Astrocyte (in vitro differentiated cells and primary cell): ENCODE results near the gene ACAA1. TPM values are rescaled to one million over a fixed set of nuclear protein-coding genes. Genes with fewer than 3 reads are reported as not detected.

Source experiments
- DNase-seq: peaks from one replicate; pipeline ENCODE4 v3.0.0-alpha.2; 2010; ENCODE audit warnings: low read depth
- FAIRE-seq: peaks from 2 replicates; lab custom pipeline; 2011; peaks lifted over from hg19 to GRCh38; lab: Jason Lieb, UNC
- H2AFZ ChIP-seq: 2 replicates; pipeline ENCODE4 v1.6.0; 2012; ENCODE audit warnings: low read depth, low read length, inconsistent platforms
- H3K27ac ChIP-seq: 2 replicates; pipeline ENCODE4 v1.5.1; 2011; ENCODE audit warnings: low read depth, low read length, inconsistent platforms
- H3K27me3 ChIP-seq: 2 replicates; pipeline ENCODE4 v1.6.0; 2011; ENCODE audit warnings: low read length, inconsistent platforms; ENCODE audit not compliant: insufficient read depth
- H3K36me3 ChIP-seq: 2 replicates; pipeline ENCODE4 v1.5.1; 2011; ENCODE audit warnings: low read length, inconsistent platforms; ENCODE audit not compliant: insufficient read depth
- H3K4me1 ChIP-seq: 2 replicates; pipeline ENCODE4 v1.5.1; 2011; ENCODE audit warnings: low read length, inconsistent platforms; ENCODE audit not compliant: insufficient read depth
- H3K4me2 ChIP-seq: 2 replicates; pipeline ENCODE4 v1.6.0; 2012; ENCODE audit warnings: low read length, inconsistent platforms
- H3K4me3 ChIP-seq: 2 replicates; pipeline ENCODE4 v1.5.1; 2011; ENCODE audit warnings: low read depth, mild to moderate bottlenecking, low read length, inconsistent platforms; ENCODE audit not compliant: insufficient read depth
- H3K79me2 ChIP-seq: 2 replicates; pipeline ENCODE4 v1.6.0; 2012; ENCODE audit warnings: mild to moderate bottlenecking, low read length, inconsistent platforms; ENCODE audit not compliant: insufficient read depth
- H3K9ac ChIP-seq: 2 replicates; pipeline ENCODE4 v1.6.0; 2012; ENCODE audit warnings: mild to moderate bottlenecking, low read length, inconsistent platforms
- H3K9me3 ChIP-seq: 2 replicates; pipeline ENCODE4 v1.5.1; 2012; ENCODE audit warnings: low read depth, mild to moderate bottlenecking, low read length, inconsistent platforms; ENCODE audit not compliant: insufficient read depth
- H4K20me1 ChIP-seq: 2 replicates; pipeline ENCODE4 v1.6.0; 2012; ENCODE audit warnings: low read length, inconsistent platforms; ENCODE audit not compliant: insufficient read depth
- H3K27ac Mint-ChIP-seq: one replicate; pipeline ENCODE4 v1.8.0; 2021; ENCODE audit warnings: mild to moderate bottlenecking, mixed read lengths; ENCODE audit not compliant: unreplicated experiment
- H3K27me3 Mint-ChIP-seq: one replicate; pipeline ENCODE4 v1.8.0; 2021; ENCODE audit warnings: low read depth, mixed read lengths; ENCODE audit not compliant: unreplicated experiment
- H3K36me3 Mint-ChIP-seq: one replicate; pipeline ENCODE4 v1.8.0; 2021; ENCODE audit warnings: low read depth, mixed read lengths; ENCODE audit not compliant: unreplicated experiment
- H3K4me1 Mint-ChIP-seq: one replicate; pipeline ENCODE4 v1.8.0; 2021; ENCODE audit warnings: low read depth, mixed read lengths; ENCODE audit not compliant: unreplicated experiment
- H3K4me3 Mint-ChIP-seq: one replicate; pipeline ENCODE4 v1.8.0; 2021; ENCODE audit warnings: mild to moderate bottlenecking, moderate library complexity, mixed read lengths; ENCODE audit not compliant: unreplicated experiment
- H3K9me3 Mint-ChIP-seq: one replicate; pipeline ENCODE4 v1.8.0; 2021; ENCODE audit warnings: mild to moderate bottlenecking, mixed read lengths; ENCODE audit not compliant: unreplicated experiment
- CTCF ChIP-seq: IDR thresholded peaks from 2 replicates; pipeline ENCODE4 v1.5.1; 2011; ENCODE audit warnings: low read depth, mild to moderate bottlenecking, inconsistent platforms, low read length, moderate library complexity; ENCODE audit not compliant: insufficient read depth
- EZH2 ChIP-seq: IDR thresholded peaks from 2 replicates; pipeline ENCODE4 v1.6.1; 2012; ENCODE audit warnings: mild to moderate bottlenecking, low read length, inconsistent platforms; ENCODE audit not compliant: insufficient read depth
- total RNA-seq: library from RNA; stranded (reverse); gene quantifications from 2 replicates; pipeline ENCODE4 v1.2.1, GENCODE V29; 2021

The ACAA1 gene
- total RNA-seq, 1 donor from 2014 or later, result 69.4 TPM

GRCh38 chr3:38133557-38134405 is 3.1 kb downstream of the ACAA1 start:
- Histone ChIP-seq H3K27me3 (no peaks in the 10 kb centered on the region), H3K79me2 (peaks cover 19% of the 10 kb centered on the region), H3K4me2 (no peak overlapping the region), H3K4me3 (no peak overlapping the region), H3K27ac (no peak overlapping the region), H2AFZ (no peak overlapping the region), H3K4me1 (peaks cover 7% of the 10 kb centered on the region), H3K9me3 (no peaks in the 10 kb centered on the region), H3K36me3 (peaks cover 13% of the 10 kb centered on the region), H3K9ac (no peak overlapping the region), H4K20me1 (peaks cover 47% of the 10 kb centered on the region)
- TF ChIP-seq EZH2 (no peak), CTCF (no peak)
- no peak overlapping the region for H3K27ac Mint-ChIP-seq
- H3K4me1 Mint-ChIP-seq, result peaks cover 27% of the 10 kb centered on the region
- peaks cover 11% of the 10 kb centered on the region for H3K36me3 Mint-ChIP-seq
- FAIRE-seq, result no peak
- H3K4me3 Mint-ChIP-seq, result no peak overlapping the region
- no peak for DNase-seq
- no peaks in the 10 kb centered on the region for H3K9me3 Mint-ChIP-seq
- H3K27me3 Mint-ChIP-seq, result no peaks in the 10 kb centered on the region

GRCh38 chr3:38133209-38133556 is 3.7 kb downstream of the ACAA1 start:
- H4K20me1 ChIP-seq, result peaks cover 47% of the 10 kb centered on the region
- no peak overlapping the region for H3K27ac Mint-ChIP-seq
- FAIRE-seq (no peak), DNase-seq (no peak)
- peaks cover 13% of the 10 kb centered on the region for H3K36me3 ChIP-seq
- H3K27me3 Mint-ChIP-seq, result no peaks in the 10 kb centered on the region
- H3K9me3 ChIP-seq, result no peaks in the 10 kb centered on the region
- no peak overlapping the region for H3K4me3 Mint-ChIP-seq
- H3K4me2 ChIP-seq, result no peak overlapping the region
- H3K9me3 Mint-ChIP-seq, result no peaks in the 10 kb centered on the region
- H3K27me3 ChIP-seq, result no peaks in the 10 kb centered on the region
- peaks cover 25% of the 10 kb centered on the region for H3K4me1 Mint-ChIP-seq
- H3K36me3 Mint-ChIP-seq, result peaks cover 13% of the 10 kb centered on the region
- no peak overlapping the region for H3K27ac ChIP-seq
- peaks cover 6% of the 10 kb centered on the region for H3K4me1 ChIP-seq
- TF ChIP-seq EZH2, result no peak
- no peak for TF ChIP-seq CTCF
- H3K4me3 ChIP-seq, result no peak overlapping the region
- H3K9ac ChIP-seq, result no peak overlapping the region
- no peak overlapping the region for H2AFZ ChIP-seq
- peaks cover 19% of the 10 kb centered on the region for H3K79me2 ChIP-seq
